Osteoblast (primary cell): ENCODE measurements around the gene CCDC34. TPM values are rescaled to one million over a fixed set of nuclear protein-coding genes. Genes with fewer than 3 reads are reported as not detected.
A peak's percentile ranks its signal among the peaks of the same experiment; 100 is the strongest.

Experiments
- DNase-seq: peaks from one replicate; pipeline ENCODE4 v3.0.0; 2011; ENCODE audit warnings: low spot score, mixed read lengths; ENCODE audit not compliant: insufficient read length; ENCODE audit errors: missing footprints
- H2AFZ ChIP-seq: 2 replicates; pipeline ENCODE4 v1.6.0; 2011; ENCODE audit warnings: mild to moderate bottlenecking, low read length
- H3K27ac ChIP-seq: 2 replicates; pipeline ENCODE4 v1.5.1; 2011; ENCODE audit warnings: mild to moderate bottlenecking, low read depth, low read length, moderate library complexity
- H3K27me3 ChIP-seq: 2 replicates; pipeline ENCODE4 v1.6.0; 2012; ENCODE audit warnings: mild to moderate bottlenecking, control low read depth, inconsistent platforms, low read length, moderate library complexity; ENCODE audit not compliant: insufficient read depth
- H3K36me3 ChIP-seq: 2 replicates; pipeline ENCODE4 v1.5.1; 2011; ENCODE audit warnings: mild to moderate bottlenecking, low read length, control low read depth, moderate library complexity; ENCODE audit not compliant: insufficient read depth
- H3K4me1 ChIP-seq: 2 replicates; pipeline ENCODE4 v1.5.1; 2011; ENCODE audit warnings: mild to moderate bottlenecking, low read length, control low read depth, moderate library complexity; ENCODE audit not compliant: insufficient read depth
- H3K4me2 ChIP-seq: 2 replicates; pipeline ENCODE4 v1.6.0; 2011; ENCODE audit warnings: mild to moderate bottlenecking, low read length; ENCODE audit not compliant: insufficient read depth
- H3K4me3 ChIP-seq: fragments of 200-600 bp; sonication (generic); 3 replicates; pipeline ENCODE4 v1.5.1; 2012; ENCODE audit warnings: mild to moderate bottlenecking, low read length, inconsistent platforms; ENCODE audit not compliant: insufficient read depth
- H3K79me2 ChIP-seq: 2 replicates; pipeline ENCODE4 v1.6.0; 2012; ENCODE audit warnings: mild to moderate bottlenecking, low read length, control low read depth, inconsistent platforms; ENCODE audit not compliant: insufficient read depth
- H3K9me3 ChIP-seq: 2 replicates; pipeline ENCODE4 v1.5.1; 2011; ENCODE audit warnings: low read depth, low read length, control low read depth
- H4K20me1 ChIP-seq: 2 replicates; pipeline ENCODE4 v1.6.0; 2012; ENCODE audit warnings: mild to moderate bottlenecking, low read length, control low read depth; ENCODE audit not compliant: insufficient read depth
- CTCF ChIP-seq: IDR thresholded peaks from 2 replicates; pipeline ENCODE4 v1.5.1; 2011; ENCODE audit warnings: mild to moderate bottlenecking, low read depth, low read length, moderate library complexity; ENCODE audit errors: extremely low read depth
- total RNA-seq: library from RNA; depleted of rRNA; stranded (reverse); fragments of >200 nt; gene quantifications from 2 replicates; pipeline ENCODE4 v1.2.3, GENCODE V29; 2012

Gene CCDC34
- total RNA-seq, 1 donor = 3.6 TPM

DNA sequence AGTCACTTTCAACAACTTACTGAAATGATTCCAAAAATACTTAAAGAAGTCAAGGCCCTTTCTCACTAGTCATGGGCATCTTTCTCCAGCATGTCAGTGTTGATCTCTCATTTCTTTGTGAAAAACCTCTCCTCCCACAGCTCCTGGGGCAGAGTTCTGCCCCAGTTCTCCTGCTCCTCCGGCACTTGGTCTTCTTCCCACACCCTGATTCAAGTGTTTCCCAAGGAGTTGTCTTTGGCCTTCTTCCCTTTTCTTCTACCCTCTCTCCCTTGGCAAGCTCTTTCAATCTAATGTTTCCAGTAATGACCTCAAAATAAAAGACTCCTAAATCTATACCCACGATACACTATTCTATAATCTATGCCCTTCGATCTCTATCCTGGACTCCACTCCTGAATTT, 42.1 kb upstream of the CCDC34 start:
- H3K4me1 ChIP-seq = peaks cover 5% of the 10 kb centered on the region

GRCh38 chr11:27404427-27404826, 41.4 kb upstream of the CCDC34 start:
- H3K4me1 ChIP-seq = peaks cover 5% of the 10 kb centered on the region
- no peaks in the 10 kb centered on the region for H3K27me3 ChIP-seq
- H3K9me3 ChIP-seq = no peaks in the 10 kb centered on the region
- no peaks in the 10 kb centered on the region for H4K20me1 ChIP-seq
- TF ChIP-seq CTCF = no peak
- no peak overlapping the region for H2AFZ ChIP-seq
- no peak overlapping the region for H3K27ac ChIP-seq
- H3K36me3 ChIP-seq = no peaks in the 10 kb centered on the region
- H3K4me3 ChIP-seq = no peak overlapping the region
- no peak for DNase-seq
- H3K4me2 ChIP-seq = no peak overlapping the region
- H3K79me2 ChIP-seq = peaks cover 3% of the 10 kb centered on the region

More for the DNA sequence above, 42.1 kb upstream of the CCDC34 start:
- Histone ChIP-seq H2AFZ (no peak overlapping the region), H3K79me2 (peaks cover 3% of the 10 kb centered on the region), H3K27ac (peak overlapping the region; percentile 17), H3K27me3 (no peaks in the 10 kb centered on the region), H3K36me3 (no peaks in the 10 kb centered on the region), H3K4me2 (no peak overlapping the region), H4K20me1 (no peaks in the 10 kb centered on the region), H3K4me3 (no peak overlapping the region), H3K9me3 (no peaks in the 10 kb centered on the region)
- no peak for DNase-seq
- no peak for TF ChIP-seq CTCF

- no peak overlapping the region for H2AFZ ChIP-seq
- H3K4me3 ChIP-seq = no peak overlapping the region
- H3K4me1 ChIP-seq = peaks cover 5% of the 10 kb centered on the region
- peaks cover 3% of the 10 kb centered on the region for H3K79me2 ChIP-seq
- no peaks in the 10 kb centered on the region for H3K36me3 ChIP-seq
- H4K20me1 ChIP-seq = no peaks in the 10 kb centered on the region
- TF ChIP-seq CTCF = no peak
- DNase-seq = no peak
- H3K9me3 ChIP-seq = no peaks in the 10 kb centered on the region
- no peak overlapping the region for H3K4me2 ChIP-seq
- H3K27ac ChIP-seq = no peak overlapping the region
- no peaks in the 10 kb centered on the region for H3K27me3 ChIP-seq
Observed at GRCh38 chr11:27403195-27403594, 40.2 kb upstream of the CCDC34 start.

DNA sequence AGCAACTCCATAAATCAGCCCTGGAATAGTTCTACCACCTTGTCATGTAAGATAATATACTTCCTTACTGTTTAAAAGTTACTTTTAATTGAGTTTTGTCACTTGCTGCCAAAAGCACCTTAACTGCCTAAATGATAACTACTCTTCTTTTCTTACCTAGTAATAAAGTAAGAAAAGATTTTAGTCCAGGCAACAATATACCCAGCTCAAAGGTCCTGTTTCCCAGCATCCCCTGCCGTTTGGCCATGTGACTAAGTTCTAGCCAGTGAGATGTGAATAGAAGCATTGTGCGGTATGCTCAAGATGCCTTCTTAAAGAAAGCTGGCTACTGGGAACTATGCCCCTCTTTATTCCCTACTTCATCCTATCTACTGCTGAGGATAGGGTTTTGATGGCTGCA, 39.4 kb upstream of the CCDC34 start:
- Histone ChIP-seq H3K4me1 (peaks cover 5% of the 10 kb centered on the region), H3K79me2 (peaks cover 3% of the 10 kb centered on the region), H3K9me3 (no peaks in the 10 kb centered on the region), H3K36me3 (no peaks in the 10 kb centered on the region), H3K4me3 (no peak overlapping the region), H3K4me2 (no peak overlapping the region), H2AFZ (no peak overlapping the region), H3K27me3 (no peaks in the 10 kb centered on the region), H4K20me1 (no peaks in the 10 kb centered on the region), H3K27ac (no peak overlapping the region)
- DNase-seq = no peak
- TF ChIP-seq CTCF = no peak
